ENCODE results near the gene IL1R2. TPM values are rescaled to one million over a fixed set of nuclear protein-coding genes. Genes with fewer than 3 reads are reported as not detected.

IL1R2 gene
- total and polyA plus RNA-seq, 4 donors = 7.3 to 902 (median 64.1) TPM

DNA sequence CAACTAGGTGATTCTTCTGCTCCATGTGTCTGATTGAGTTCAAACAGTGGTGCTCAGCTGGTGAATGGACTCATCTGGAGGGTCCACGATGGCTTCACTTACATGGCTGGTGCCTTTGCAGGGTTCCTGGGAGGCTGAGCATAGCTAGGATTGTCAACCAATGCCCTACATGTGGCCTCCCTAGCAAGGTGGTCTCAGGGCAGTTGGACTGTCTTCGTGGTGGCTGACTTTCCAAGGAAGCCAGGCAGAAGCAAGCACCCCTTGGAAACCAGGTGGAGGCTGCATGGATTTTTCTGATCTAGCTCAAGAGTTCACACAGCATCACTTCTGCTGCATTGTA, 6.8 kb downstream of the IL1R2 start:
- ATAC-seq (ENCODE audit: insufficient read depth, low FRiP score) (no peak), DNase-seq (no peak)
- H3K27me3 ChIP-seq (ENCODE audit: control insufficient read depth in 3 of 3, insufficient read depth in 3 of 3, low read length in 2 of 3) = no peaks in the 10 kb centered on the region
- H3K4me1 ChIP-seq (ENCODE audit: control insufficient read depth in 5 of 5, insufficient read depth in 5 of 5, low read length in 5 of 5) = no peaks in the 10 kb centered on the region
- no peak for TF ChIP-seq CTCF (IDR thresholded peaks at IDR 0.05; ENCODE audit: control extremely low read depth, extremely low read depth)
- WGBS, 2 donors = 90 to 94% methylated on average over 2 of the region's 2 CpGs
- H3K9ac ChIP-seq (ENCODE audit: insufficient read depth in 1 of 2, low read length in 2 of 2) = no peak overlapping the region
- no peak overlapping the region for H3K27ac ChIP-seq (ENCODE audit: low read depth in 1 of 2, low read length in 1 of 2)
- no peak overlapping the region for H3K4me3 ChIP-seq
- H3K9me3 ChIP-seq (ENCODE audit: control insufficient read depth in 4 of 4, insufficient read depth in 3 of 4, low read length in 3 of 4) = no peaks in the 10 kb centered on the region
- H3K36me3 ChIP-seq (ENCODE audit: control insufficient read depth in 4 of 4, insufficient read depth in 4 of 4, low read length in 4 of 4) = no peaks in the 10 kb centered on the region

GRCh38 chr2:101998896-101999789, 7.4 kb downstream of the IL1R2 start:
- Histone ChIP-seq H3K9me3 (ENCODE audit: control insufficient read depth in 4 of 4, insufficient read depth in 3 of 4, low read length in 3 of 4) (no peaks in the 10 kb centered on the region), H3K27ac (ENCODE audit: low read depth in 1 of 2, low read length in 1 of 2) (no peak overlapping the region), H3K4me1 (ENCODE audit: control insufficient read depth in 5 of 5, insufficient read depth in 5 of 5, low read length in 5 of 5) (peaks cover 0 to 6% (median 0%) of the 10 kb centered on the region in 5 donors), H3K4me3 (no peak overlapping the region), H3K36me3 (ENCODE audit: control insufficient read depth in 4 of 4, insufficient read depth in 4 of 4, low read length in 4 of 4) (no peaks in the 10 kb centered on the region), H3K9ac (ENCODE audit: insufficient read depth in 1 of 2, low read length in 2 of 2) (no peak overlapping the region), H3K27me3 (ENCODE audit: control insufficient read depth in 3 of 3, insufficient read depth in 3 of 3, low read length in 2 of 3) (no peaks in the 10 kb centered on the region)
- no peak for TF ChIP-seq CTCF (IDR thresholded peaks at IDR 0.05; ENCODE audit: control extremely low read depth, extremely low read depth)
- DNase-seq (no peak), ATAC-seq (ENCODE audit: insufficient read depth, low FRiP score) (peak; percentile 13)
- 74 to 88% methylated on average over 6 of the region's 6 CpGs for WGBS, 2 donors

- H3K27me3 ChIP-seq (ENCODE audit: control insufficient read depth in 3 of 3, insufficient read depth in 3 of 3, low read length in 2 of 3) = no peaks in the 10 kb centered on the region
- ATAC-seq (ENCODE audit: insufficient read depth, low FRiP score) (no peak), DNase-seq (no peak)
- H3K27ac ChIP-seq (ENCODE audit: low read depth in 1 of 2, low read length in 1 of 2) = no peak overlapping the region
- no peak for TF ChIP-seq CTCF (IDR thresholded peaks at IDR 0.05; ENCODE audit: control extremely low read depth, extremely low read depth)
- H3K36me3 ChIP-seq (ENCODE audit: control insufficient read depth in 4 of 4, insufficient read depth in 4 of 4, low read length in 4 of 4) = no peaks in the 10 kb centered on the region
- WGBS, 2 donors = 84 to 85% methylated on average over 6 of the region's 6 CpGs
- no peak overlapping the region for H3K4me3 ChIP-seq
- peaks cover 0 to 13% (median 0%) of the 10 kb centered on the region in 5 donors for H3K4me1 ChIP-seq (ENCODE audit: control insufficient read depth in 5 of 5, insufficient read depth in 5 of 5, low read length in 5 of 5)
- H3K9me3 ChIP-seq (ENCODE audit: control insufficient read depth in 4 of 4, insufficient read depth in 3 of 4, low read length in 3 of 4) = no peaks in the 10 kb centered on the region
- no peak overlapping the region for H3K9ac ChIP-seq (ENCODE audit: insufficient read depth in 1 of 2, low read length in 2 of 2)
Observed at GRCh38 chr2:102000012-102000411, 8.3 kb downstream of the IL1R2 start.
